Measurements from ENCODE around the gene LRRFIP1.

Gene LRRFIP1, protein sequence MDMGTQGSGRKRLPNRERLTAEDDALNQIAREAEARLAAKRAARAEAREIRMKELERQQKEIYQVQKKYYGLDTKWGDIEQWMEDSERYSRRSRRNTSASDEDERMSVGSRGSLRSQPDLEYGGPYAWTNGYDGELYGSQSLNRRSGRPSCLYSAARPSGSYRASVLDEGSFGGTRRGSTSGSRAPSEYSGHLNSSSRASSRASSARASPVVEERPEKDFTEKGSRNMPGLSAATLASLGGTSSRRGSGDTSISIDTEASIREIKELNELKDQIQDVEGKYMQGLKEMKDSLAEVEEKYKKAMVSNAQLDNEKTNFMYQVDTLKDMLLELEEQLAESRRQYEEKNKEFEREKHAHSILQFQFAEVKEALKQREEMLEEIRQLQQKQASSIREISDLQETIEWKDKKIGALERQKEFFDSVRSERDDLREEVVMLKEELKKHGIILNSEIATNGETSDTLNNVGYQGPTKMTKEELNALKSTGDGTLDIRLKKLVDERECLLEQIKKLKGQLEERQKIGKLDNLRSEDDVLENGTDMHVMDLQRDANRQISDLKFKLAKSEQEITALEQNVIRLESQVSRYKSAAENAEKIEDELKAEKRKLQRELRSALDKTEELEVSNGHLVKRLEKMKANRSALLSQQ

DNA sequence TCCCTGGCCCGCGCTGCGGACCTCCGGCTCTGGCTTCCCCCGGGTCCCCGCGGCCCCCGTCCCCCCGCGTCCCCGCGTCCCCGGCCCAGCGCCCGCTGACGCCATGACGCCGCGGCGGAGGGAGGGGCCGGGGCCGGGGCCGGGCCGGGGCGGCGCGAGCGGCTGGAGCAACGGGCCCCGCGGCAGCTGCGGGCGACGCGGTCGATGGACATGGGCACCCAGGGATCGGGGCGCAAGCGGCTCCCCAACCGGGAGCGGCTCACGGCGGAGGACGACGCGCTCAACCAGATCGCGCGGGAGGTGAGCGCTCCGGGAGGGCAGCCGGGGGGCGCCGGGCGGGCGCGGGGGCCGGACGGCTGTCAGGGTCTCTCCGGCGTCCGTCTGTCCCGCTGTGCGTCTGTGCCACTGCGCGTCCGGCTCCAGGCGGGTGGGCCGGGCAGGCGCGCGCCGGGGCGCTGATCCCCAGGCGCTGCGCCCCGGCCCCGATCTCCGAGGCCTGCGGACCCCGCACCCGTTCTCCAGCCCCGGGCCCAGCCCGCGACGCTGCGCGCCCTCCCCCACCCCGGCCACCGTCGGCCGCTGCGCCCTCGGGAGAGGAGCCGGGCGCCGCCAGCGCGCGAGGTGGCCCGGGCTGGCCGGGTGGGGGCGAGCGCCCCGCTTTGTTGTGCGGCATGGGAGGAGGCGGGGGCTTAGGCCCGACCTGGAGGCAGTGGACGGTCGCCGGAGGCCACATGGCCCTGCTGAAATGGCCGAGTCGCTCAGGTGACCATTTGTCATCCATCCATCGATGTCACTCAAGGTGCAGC is at the start of gene LRRFIP1:
Gene LRRFIP1, plus strand, starts transcription at position 147 of the 806 bp plus-strand sequence. Its CDS starts 58 bp downstream, at position 205.
- DNase-seq = no peak
- TF ChIP-seq GATA1 (IDR thresholded peaks at IDR 0.05; ENCODE audit: low read depth, low read length) (no peak), POLR2A (IDR thresholded peaks at IDR 0.05; ENCODE audit: low read length) (no peak)

GRCh38 chr2:237577956-237578870 is 49.2 kb upstream of the LRRFIP1 start:
- no peak for DNase-seq
- TF ChIP-seq POLR2A (IDR thresholded peaks at IDR 0.05; ENCODE audit: low read length) (no peak), GATA1 (IDR thresholded peaks at IDR 0.05; ENCODE audit: low read depth, low read length) (no peak)

- DNase-seq = no peak
- no peak for TF ChIP-seq POLR2A (IDR thresholded peaks at IDR 0.05; ENCODE audit: low read length)
- TF ChIP-seq GATA1 (IDR thresholded peaks at IDR 0.05; ENCODE audit: low read depth, low read length) = no peak
Measured at GRCh38 chr2:237581326-237581725, 46.1 kb upstream of the LRRFIP1 start.

DNA sequence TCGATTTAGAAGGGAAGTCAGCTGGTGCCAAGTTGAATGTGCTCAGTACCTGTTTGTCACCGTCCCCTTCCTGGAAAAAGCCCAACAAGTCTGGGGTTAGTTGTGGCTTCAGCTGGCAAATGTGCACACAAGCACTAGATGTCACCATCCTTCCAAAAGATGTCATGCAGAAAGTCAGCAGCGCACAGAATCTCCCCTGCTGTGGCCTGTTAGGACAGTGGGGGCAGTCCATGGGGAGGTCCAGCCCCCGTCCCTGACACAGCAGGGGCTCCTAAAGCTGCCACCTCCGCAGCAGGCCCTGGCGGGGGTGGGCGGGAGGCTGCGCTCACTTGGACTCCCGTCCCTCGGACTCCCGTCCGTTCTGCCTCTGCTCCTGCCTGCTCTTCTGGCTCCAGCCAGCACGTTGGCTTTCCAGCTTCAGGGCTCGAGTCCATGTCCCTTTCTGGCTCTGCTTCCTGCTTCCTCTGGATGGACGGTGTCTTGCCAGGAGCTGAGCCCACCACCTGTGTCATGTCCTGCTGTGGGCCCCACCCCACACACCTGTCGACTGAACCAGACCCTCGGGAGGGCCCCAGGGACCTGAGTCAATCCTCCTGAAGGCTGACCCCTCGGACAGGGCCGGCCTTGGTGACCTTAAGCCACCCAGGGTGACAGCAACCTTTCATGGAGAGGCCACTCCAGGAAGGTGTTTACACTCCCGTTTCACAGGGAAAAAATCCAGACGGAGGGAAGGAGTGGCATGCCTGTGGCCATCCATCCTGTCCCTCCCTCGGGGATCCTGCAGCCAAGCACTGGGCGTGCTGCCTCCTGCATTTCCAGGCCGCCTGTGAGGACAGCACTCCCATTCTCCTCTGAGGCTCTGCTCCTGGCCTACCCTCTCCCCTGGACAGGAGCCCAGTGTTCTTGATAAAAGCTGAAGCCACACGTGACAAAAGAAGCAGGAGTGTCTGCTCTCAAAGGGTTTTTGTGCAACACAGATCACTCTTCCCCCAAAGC is 45.3 kb upstream of the LRRFIP1 start:
- peak in 1 of 2 experiments; percentile 9 for DNase-seq
- no peak for TF ChIP-seq GATA1 (IDR thresholded peaks at IDR 0.05; ENCODE audit: low read depth, low read length)
- no peak for TF ChIP-seq POLR2A (IDR thresholded peaks at IDR 0.05; ENCODE audit: low read length)

DNA sequence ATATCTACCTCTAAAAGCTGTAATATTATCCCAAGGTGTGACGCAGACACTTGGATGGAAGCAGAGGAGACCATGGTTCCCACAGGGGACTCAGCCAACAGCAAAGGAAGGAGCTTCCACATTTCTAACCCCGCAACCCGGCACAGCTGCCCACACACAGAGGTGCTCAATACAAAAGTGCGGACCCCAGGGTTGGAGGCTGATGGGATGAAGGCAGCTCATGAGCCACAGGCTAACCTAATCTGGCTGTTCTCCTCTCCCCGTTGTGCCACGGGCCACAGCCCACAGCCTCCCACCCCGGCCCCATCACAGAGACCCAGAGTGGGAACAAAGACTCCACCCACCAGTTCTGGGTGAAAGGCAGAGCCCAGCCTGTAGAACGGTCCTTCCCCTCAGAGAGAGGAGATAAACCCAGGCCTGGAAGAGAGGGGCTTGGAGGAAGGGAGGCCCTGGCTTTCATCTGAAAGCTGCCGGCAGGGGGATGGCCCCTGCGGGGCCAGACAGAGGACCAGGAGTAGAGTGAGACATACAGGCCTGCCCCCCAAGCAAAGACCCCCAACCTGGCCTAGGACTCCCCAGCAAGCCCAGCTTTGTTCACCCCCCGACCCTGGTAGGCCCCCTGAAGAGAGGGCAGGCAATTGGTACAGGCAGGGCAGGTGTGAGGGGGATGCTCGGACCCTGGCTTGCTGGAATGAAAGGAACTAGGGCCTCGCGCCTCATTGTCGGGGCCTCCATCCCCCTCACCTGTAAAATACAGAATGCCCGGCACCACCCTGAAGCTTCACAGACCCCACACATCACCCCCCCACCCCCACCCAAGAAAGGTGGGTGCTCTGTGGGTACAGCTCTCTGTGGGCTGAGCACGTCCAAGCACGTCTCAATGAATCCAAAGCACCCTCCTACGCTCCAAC is 43.7 kb upstream of the LRRFIP1 start:
- no peak for TF ChIP-seq GATA1 (IDR thresholded peaks at IDR 0.05; ENCODE audit: low read depth, low read length)
- no peak for TF ChIP-seq POLR2A (IDR thresholded peaks at IDR 0.05; ENCODE audit: low read length)
- no peak for DNase-seq

- TF ChIP-seq POLR2A (IDR thresholded peaks at IDR 0.05; ENCODE audit: low read length) (no peak), GATA1 (IDR thresholded peaks at IDR 0.05; ENCODE audit: low read depth, low read length) (no peak)
- DNase-seq = no peak
Measured at GRCh38 chr2:237585590-237586221, 41.7 kb upstream of the LRRFIP1 start.

DNA sequence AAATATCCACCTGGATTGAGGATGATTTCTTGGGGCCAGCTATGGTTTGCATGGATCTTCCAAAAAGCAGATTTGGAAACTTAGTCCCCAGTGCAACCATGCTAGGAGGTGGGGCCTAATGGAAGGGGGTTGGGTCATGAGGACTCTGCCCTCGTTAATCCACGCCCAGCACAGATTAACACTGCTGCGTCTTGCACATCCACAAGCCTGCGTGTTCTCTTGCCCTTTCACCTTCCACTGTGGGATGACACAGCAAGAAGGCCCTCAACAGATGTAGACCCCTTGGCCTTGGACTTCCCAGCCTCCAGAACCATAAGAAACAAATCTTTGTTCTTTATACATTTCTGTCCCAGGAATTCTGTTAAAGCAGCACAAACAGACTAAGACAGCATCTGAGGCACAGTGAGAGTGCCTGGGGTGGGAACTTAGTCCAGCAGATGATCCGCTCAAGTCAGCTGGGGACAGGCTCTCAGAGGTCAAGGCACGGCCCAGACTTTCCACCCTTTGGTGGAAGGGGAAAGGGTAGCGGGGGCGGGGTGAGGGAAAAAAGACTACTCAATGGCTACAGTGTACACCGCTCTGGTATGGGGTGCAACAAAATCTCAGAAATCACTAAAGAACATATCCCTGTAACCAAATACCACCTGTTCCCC is 39.2 kb upstream of the LRRFIP1 start:
- DNase-seq = no peak
- TF ChIP-seq POLR2A (IDR thresholded peaks at IDR 0.05; ENCODE audit: low read length) = no peak
- TF ChIP-seq GATA1 (IDR thresholded peaks at IDR 0.05; ENCODE audit: low read depth, low read length) = no peak

- no peak for DNase-seq
- TF ChIP-seq GATA1 (IDR thresholded peaks at IDR 0.05; ENCODE audit: low read depth, low read length) = no peak
- TF ChIP-seq POLR2A (IDR thresholded peaks at IDR 0.05; ENCODE audit: low read length) = no peak
Measured at GRCh38 chr2:237590272-237591140, 36.9 kb upstream of the LRRFIP1 start, which contains the start of gene RAB17. TSS of gene RAB17 (minus strand) at chr2:237590734. CDS start at chr2:237586154, 4,580 bp downstream.

DNA sequence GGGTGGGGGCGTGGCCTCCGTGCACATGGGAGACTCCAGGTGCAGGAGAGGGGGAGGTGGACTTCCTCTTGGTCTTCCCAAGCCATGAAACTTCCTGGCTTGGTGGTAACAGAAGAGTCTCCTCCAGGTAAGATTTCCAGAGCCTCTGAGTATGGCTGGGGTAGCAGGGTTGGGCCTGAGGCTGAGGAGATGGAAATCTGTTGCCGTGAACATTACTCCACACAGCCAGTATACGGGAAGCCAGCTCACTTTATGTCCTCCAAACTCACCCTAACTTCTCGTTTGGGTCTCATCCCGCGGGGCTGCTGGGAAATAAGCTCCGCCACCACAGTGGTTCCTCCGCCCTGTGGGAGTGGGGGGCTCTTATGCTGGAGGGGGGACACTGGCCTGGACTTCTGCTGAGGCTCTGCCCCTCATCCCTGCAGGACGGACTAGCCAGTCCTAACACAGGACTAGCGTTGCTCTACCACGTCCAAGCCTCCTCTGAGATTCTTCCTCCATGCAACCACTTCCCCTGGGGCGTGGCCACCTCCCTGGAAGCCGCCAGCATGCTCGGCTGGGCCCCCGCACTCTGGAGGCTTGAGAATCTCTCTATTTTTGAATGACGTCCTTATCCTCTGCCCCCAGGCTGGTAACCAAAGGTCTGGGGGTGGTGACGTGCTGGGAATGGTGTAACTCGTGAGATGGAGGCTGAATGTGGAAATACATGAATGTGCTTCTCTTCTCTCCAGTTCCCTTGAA is 36.1 kb upstream of the LRRFIP1 start:
- DNase-seq = no peak
- TF ChIP-seq GATA1 (IDR thresholded peaks at IDR 0.05; ENCODE audit: low read depth, low read length) (no peak), POLR2A (IDR thresholded peaks at IDR 0.05; ENCODE audit: low read length) (no peak)
